Liver (tissue), 9 donors: Measurements from ENCODE around the gene STXBP6. TPM values are rescaled to one million over a fixed set of nuclear protein-coding genes. Genes with fewer than 3 reads are reported as not detected.

ENCODE experiments used
- DNase-seq: peaks from one replicate; pipeline ENCODE4 v3.0.0-alpha.2; 2017; ENCODE audit warnings: low spot score
- H3K27ac ChIP-seq, 2 donors: one replicate each; pipeline ENCODE4 v1.7.0; 2013; ENCODE audit warnings: inconsistent platforms in 2 of 2, low read length in 2 of 2, control low read depth in 1 of 2, low read depth in 1 of 2, mild to moderate bottlenecking in 1 of 2
- H3K27me3 ChIP-seq, 4 donors: one replicate each; pipeline versions ENCODE4 v1.6.1 to v1.7.0; 2013; ENCODE audit warnings: low read length in 3 of 4, inconsistent platforms in 1 of 4, mild to moderate bottlenecking in 1 of 4, moderate library complexity in 1 of 4; ENCODE audit not compliant: control insufficient read depth in 4 of 4, insufficient read depth in 4 of 4
- H3K36me3 ChIP-seq, 4 donors: one replicate each; pipeline versions ENCODE4 v1.6.1 to v1.7.0; 2013; ENCODE audit warnings: low read length in 3 of 4, mild to moderate bottlenecking in 3 of 4, low read depth in 1 of 4, moderate library complexity in 1 of 4; ENCODE audit not compliant: control insufficient read depth in 4 of 4, insufficient read depth in 3 of 4
- H3K4me1 ChIP-seq, 4 donors: one replicate each; pipeline versions ENCODE4 v1.6.1 to v1.7.0; 2013; ENCODE audit warnings: low read length in 3 of 4, mild to moderate bottlenecking in 3 of 4, moderate library complexity in 1 of 4; ENCODE audit not compliant: control insufficient read depth in 4 of 4, insufficient read depth in 4 of 4
- H3K4me3 ChIP-seq, 3 donors: one replicate each; pipeline versions ENCODE4 v1.6.1 to v1.7.0; 2013; ENCODE audit warnings: low read length in 3 of 3, control low read depth in 1 of 3, low read depth in 1 of 3, mild to moderate bottlenecking in 1 of 3
- H3K9ac ChIP-seq, 2 donors: one replicate each; pipeline ENCODE4 v1.7.0; 2013; ENCODE audit warnings: low read length in 2 of 2, mild to moderate bottlenecking in 2 of 2, moderate library complexity in 2 of 2, control low read depth in 1 of 2, low read depth in 1 of 2
- H3K9me3 ChIP-seq, 4 donors: one replicate each; pipeline versions ENCODE4 v1.6.1 to v1.7.0; 2013; ENCODE audit warnings: low read length in 3 of 4; ENCODE audit not compliant: control insufficient read depth in 4 of 4
- EGR1 ChIP-seq, 2 donors: IDR thresholded peaks; 2 replicates each; pipeline ENCODE4 v1.6.1; 2016 to 2018; ENCODE audit warnings: antibody characterized with exemption in 2 of 2, low read depth in 2 of 2
- FOXA1 ChIP-seq: IDR thresholded peaks from 2 replicates; pipeline ENCODE4 v1.6.1; 2016; ENCODE audit warnings: antibody characterized with exemption
- FOXA2 ChIP-seq: IDR thresholded peaks from 2 replicates; pipeline ENCODE4 v1.6.1; 2016; ENCODE audit warnings: antibody characterized with exemption
- GABPA ChIP-seq, 2 donors: IDR thresholded peaks in 1 of 2; conservative IDR thresholded peaks in 1 of 2; 2 replicates each; pipeline ENCODE4 v1.6.1; 2016; ENCODE audit warnings: antibody characterized with exemption in 2 of 2, mild to moderate bottlenecking in 1 of 2, moderate library complexity in 1 of 2
- HNF4A ChIP-seq, 2 donors: conservative IDR thresholded peaks; 2 replicates each; pipeline ENCODE4 v1.6.1; 2016; ENCODE audit warnings: antibody characterized with exemption in 2 of 2, mild to moderate bottlenecking in 2 of 2
- HNF4G ChIP-seq: IDR thresholded peaks from 2 replicates; pipeline ENCODE4 v1.6.1; 2016; ENCODE audit warnings: antibody characterized with exemption
- JUND ChIP-seq, 2 donors: IDR thresholded peaks; 2 replicates each; pipeline ENCODE4 v1.6.1; 2016; ENCODE audit warnings: antibody characterized with exemption in 2 of 2
- NR2F2 ChIP-seq: IDR thresholded peaks from 2 replicates; pipeline ENCODE4 v1.6.1; 2016; ENCODE audit warnings: antibody characterized with exemption
- RAD21 ChIP-seq, 2 donors: IDR thresholded peaks; 2 replicates each; pipeline ENCODE4 v1.6.1; 2016; ENCODE audit warnings: antibody characterized with exemption in 2 of 2, mild to moderate bottlenecking in 2 of 2
- RXRA ChIP-seq, 2 donors: IDR thresholded peaks; 2 replicates each; pipeline ENCODE4 v1.6.1; 2017 to 2018; ENCODE audit warnings: antibody characterized with exemption in 2 of 2, mild to moderate bottlenecking in 1 of 2
- SP1 ChIP-seq: IDR thresholded peaks from 2 replicates; pipeline ENCODE4 v1.6.1; 2018; ENCODE audit warnings: antibody characterized with exemption, mild to moderate bottlenecking
- YY1 ChIP-seq: IDR thresholded peaks from 2 replicates; pipeline ENCODE4 v1.6.1; 2016; ENCODE audit warnings: antibody characterized with exemption, mild to moderate bottlenecking
- WGBS: extraction: QIAGEN DNeasy Blood & Tissue Kit; methylation state at CpG from one replicate; pipeline ENCODE4 v1.1.7; 2013; 5-methylcytosine and 5-hydroxymethylcytosine counted together
- polyA plus RNA-seq, 2 donors: library from polyadenylated mRNA; stranded (reverse) in 1 of 2; unstranded in 1 of 2; fragments of 200-250 nt in 1 of 2; fragments of >200 nt in 1 of 2; fragmentation: Nextera tagmentation in 1 of 2; extraction: Ambion mirVana in 1 of 2; gene quantifications; one replicate each; pipeline versions ENCODE4 v1.2.1 to v1.2.3, GENCODE V29; 2013 to 2015
- total RNA-seq, 2 donors: library from RNA; depleted of rRNA; stranded (reverse); fragments of >200 nt; gene quantifications; one replicate each; pipeline ENCODE4 v1.2.3, GENCODE V29; 2014
- TF ChIP-seq, protein P1 (sequence below): IDR thresholded peaks from 2 replicates; pipeline ENCODE4 v1.6.1; 2016; ENCODE audit warnings: antibody characterized with exemption
- TF ChIP-seq, protein P2 (sequence below): IDR thresholded peaks from 2 replicates; pipeline ENCODE4 v1.6.1; 2016; ENCODE audit warnings: antibody characterized with exemption, mild to moderate bottlenecking
- TF ChIP-seq, protein P3 (sequence below): IDR thresholded peaks from 2 replicates; pipeline ENCODE4 v1.6.1; 2016; ENCODE audit warnings: antibody characterized with exemption
- TF ChIP-seq, protein P4 (sequence below): IDR thresholded peaks from 2 replicates; pipeline ENCODE4 v1.6.1; 2016; ENCODE audit warnings: antibody characterized with exemption
- TF ChIP-seq, protein P5 (sequence below): fragments of 150-350 bp; IDR thresholded peaks from 2 replicates; pipeline ENCODE4 v1.5.1; 2017; ENCODE audit warnings: improper control_type of control experiment, low read depth, low read length; ENCODE audit not compliant: missing input control
- donor health status: healthy.
- donor health status: healthy.
- donor health status: healthy.
- donor health status: healthy.
- donor health status: healthy.

The STXBP6 gene
- total and polyA plus RNA-seq, 4 donors: 1.4 to 3.8 (median 1.8) TPM

DNA sequence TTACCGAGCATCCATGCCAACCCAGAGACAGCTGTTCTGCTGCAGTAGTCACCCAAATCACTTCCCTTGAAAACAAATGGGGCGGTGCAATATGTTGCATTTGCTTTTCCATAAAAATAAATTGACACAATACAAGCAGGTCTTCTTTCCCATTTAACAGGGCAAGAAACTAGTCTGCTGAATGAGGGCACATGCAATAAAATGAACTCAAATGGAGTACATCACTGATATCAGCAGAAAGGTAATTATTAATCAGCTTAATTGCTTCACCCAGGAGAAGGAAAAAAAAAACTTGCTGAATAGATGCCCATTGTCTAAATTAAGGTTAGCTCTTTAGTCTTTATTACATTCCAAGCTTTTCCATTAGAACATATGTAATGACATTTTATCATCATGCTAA lies 240.8 kb downstream of the STXBP6 start:
- Histone ChIP-seq H3K9me3 (no peaks in the 10 kb centered on the region), H3K27ac (peak overlapping the region; percentile 55 to 77), H3K4me1 (peaks cover 2 to 69% (median 51%) of the 10 kb centered on the region in 4 donors), H3K9ac (peak overlapping the region in 1 of 2 donors; percentile 42), H3K36me3 (no peaks in the 10 kb centered on the region), H3K27me3 (no peaks in the 10 kb centered on the region), H3K4me3 (peak overlapping the region; percentile 8 to 54 (median 45))
- DNase-seq: no peak
- TF ChIP-seq, protein P1, sequence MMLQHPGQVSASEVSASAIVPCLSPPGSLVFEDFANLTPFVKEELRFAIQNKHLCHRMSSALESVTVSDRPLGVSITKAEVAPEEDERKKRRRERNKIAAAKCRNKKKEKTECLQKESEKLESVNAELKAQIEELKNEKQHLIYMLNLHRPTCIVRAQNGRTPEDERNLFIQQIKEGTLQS: peak; percentile 39
- TF ChIP-seq FOXA2 (no peak), RAD21 (IDR thresholded peaks at IDR 0.05) (peak; percentile 36 to 61), HNF4G (peak; percentile 10), HNF4A (conservative IDR thresholded peaks at IDR 0.05) (peak; percentile 54 to 61), NR2F2 (no peak), GABPA (IDR thresholded peaks at IDR 0.05 in 1 of 2, conservative IDR thresholded peaks at IDR 0.05 in 1 of 2) (no peak), RXRA (IDR thresholded peaks at IDR 0.05) (peak; percentile 66 to 70), EGR1 (IDR thresholded peaks at IDR 0.05; ENCODE audit: low read depth in 2 of 2) (no peak), YY1 (peak; percentile 71), JUND (IDR thresholded peaks at IDR 0.05) (peak; percentile 5 to 39), SP1 (peak; percentile 41)
- TF ChIP-seq, protein P2, sequence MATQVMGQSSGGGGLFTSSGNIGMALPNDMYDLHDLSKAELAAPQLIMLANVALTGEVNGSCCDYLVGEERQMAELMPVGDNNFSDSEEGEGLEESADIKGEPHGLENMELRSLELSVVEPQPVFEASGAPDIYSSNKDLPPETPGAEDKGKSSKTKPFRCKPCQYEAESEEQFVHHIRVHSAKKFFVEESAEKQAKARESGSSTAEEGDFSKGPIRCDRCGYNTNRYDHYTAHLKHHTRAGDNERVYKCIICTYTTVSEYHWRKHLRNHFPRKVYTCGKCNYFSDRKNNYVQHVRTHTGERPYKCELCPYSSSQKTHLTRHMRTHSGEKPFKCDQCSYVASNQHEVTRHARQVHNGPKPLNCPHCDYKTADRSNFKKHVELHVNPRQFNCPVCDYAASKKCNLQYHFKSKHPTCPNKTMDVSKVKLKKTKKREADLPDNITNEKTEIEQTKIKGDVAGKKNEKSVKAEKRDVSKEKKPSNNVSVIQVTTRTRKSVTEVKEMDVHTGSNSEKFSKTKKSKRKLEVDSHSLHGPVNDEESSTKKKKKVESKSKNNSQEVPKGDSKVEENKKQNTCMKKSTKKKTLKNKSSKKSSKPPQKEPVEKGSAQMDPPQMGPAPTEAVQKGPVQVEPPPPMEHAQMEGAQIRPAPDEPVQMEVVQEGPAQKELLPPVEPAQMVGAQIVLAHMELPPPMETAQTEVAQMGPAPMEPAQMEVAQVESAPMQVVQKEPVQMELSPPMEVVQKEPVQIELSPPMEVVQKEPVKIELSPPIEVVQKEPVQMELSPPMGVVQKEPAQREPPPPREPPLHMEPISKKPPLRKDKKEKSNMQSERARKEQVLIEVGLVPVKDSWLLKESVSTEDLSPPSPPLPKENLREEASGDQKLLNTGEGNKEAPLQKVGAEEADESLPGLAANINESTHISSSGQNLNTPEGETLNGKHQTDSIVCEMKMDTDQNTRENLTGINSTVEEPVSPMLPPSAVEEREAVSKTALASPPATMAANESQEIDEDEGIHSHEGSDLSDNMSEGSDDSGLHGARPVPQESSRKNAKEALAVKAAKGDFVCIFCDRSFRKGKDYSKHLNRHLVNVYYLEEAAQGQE: peak; percentile 34
- TF ChIP-seq, protein P3, sequence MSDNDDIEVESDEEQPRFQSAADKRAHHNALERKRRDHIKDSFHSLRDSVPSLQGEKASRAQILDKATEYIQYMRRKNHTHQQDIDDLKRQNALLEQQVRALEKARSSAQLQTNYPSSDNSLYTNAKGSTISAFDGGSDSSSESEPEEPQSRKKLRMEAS: peak; percentile 14
- WGBS: 31% methylated on average over 2 of the region's 2 CpGs

DNA sequence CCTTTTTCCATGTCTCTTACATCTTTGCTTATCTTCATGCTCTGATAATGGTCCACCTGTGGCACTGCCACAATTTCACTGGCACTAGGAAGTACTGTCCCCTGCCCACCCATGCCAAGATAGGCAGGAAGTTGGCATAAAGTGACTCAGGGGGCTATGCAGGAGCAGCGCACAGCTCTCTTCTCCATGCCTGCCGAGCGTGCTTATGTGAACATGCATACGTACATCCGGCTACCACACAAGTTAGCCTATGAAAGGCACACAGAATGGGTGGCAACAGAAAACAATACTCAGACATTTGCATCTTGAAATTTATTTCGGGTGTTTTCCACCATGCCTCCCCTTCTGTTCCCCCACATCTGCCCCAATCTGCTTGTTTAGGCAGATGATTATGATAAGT lies 241.5 kb downstream of the STXBP6 start:
- TF ChIP-seq, protein P4, sequence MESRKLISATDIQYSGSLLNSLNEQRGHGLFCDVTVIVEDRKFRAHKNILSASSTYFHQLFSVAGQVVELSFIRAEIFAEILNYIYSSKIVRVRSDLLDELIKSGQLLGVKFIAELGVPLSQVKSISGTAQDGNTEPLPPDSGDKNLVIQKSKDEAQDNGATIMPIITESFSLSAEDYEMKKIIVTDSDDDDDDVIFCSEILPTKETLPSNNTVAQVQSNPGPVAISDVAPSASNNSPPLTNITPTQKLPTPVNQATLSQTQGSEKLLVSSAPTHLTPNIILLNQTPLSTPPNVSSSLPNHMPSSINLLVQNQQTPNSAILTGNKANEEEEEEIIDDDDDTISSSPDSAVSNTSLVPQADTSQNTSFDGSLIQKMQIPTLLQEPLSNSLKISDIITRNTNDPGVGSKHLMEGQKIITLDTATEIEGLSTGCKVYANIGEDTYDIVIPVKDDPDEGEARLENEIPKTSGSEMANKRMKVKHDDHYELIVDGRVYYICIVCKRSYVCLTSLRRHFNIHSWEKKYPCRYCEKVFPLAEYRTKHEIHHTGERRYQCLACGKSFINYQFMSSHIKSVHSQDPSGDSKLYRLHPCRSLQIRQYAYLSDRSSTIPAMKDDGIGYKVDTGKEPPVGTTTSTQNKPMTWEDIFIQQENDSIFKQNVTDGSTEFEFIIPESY: no peak
- TF ChIP-seq SP1 (no peak), FOXA1 (no peak), YY1 (no peak), HNF4G (no peak), EGR1 (IDR thresholded peaks at IDR 0.05; ENCODE audit: low read depth in 2 of 2) (no peak), RAD21 (IDR thresholded peaks at IDR 0.05) (no peak), NR2F2 (no peak), FOXA2 (no peak), JUND (IDR thresholded peaks at IDR 0.05) (no peak)
- TF ChIP-seq, protein P5, sequence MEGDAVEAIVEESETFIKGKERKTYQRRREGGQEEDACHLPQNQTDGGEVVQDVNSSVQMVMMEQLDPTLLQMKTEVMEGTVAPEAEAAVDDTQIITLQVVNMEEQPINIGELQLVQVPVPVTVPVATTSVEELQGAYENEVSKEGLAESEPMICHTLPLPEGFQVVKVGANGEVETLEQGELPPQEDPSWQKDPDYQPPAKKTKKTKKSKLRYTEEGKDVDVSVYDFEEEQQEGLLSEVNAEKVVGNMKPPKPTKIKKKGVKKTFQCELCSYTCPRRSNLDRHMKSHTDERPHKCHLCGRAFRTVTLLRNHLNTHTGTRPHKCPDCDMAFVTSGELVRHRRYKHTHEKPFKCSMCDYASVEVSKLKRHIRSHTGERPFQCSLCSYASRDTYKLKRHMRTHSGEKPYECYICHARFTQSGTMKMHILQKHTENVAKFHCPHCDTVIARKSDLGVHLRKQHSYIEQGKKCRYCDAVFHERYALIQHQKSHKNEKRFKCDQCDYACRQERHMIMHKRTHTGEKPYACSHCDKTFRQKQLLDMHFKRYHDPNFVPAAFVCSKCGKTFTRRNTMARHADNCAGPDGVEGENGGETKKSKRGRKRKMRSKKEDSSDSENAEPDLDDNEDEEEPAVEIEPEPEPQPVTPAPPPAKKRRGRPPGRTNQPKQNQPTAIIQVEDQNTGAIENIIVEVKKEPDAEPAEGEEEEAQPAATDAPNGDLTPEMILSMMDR: no peak
- TF ChIP-seq, protein P1: no peak
- TF ChIP-seq, protein P3: no peak
- TF ChIP-seq, protein P2: no peak
- peaks cover 0 to 62% (median 44%) of the 10 kb centered on the region in 4 donors for H3K4me1 ChIP-seq
- peak overlapping the region; percentile 8 to 57 (median 54) for H3K4me3 ChIP-seq
- H3K9me3 ChIP-seq: no peaks in the 10 kb centered on the region
- H3K27ac ChIP-seq: peak overlapping the region; percentile 55 to 77
- no peaks in the 10 kb centered on the region for H3K27me3 ChIP-seq
- no peaks in the 10 kb centered on the region for H3K36me3 ChIP-seq
- 82% methylated on average over 6 of the region's 6 CpGs for WGBS
- no peak overlapping the region for H3K9ac ChIP-seq
- DNase-seq: no peak
